Fibroblast of villous mesenchyme (primary cell): ENCODE results near the gene PACS2. TPM values are rescaled to one million over a fixed set of nuclear protein-coding genes. Genes with fewer than 3 reads are reported as not detected.
"Not testable (repeated sequence)": the region's sequence is repeated elsewhere in the genome, so short reads cannot be mapped to it uniquely, and the experiment has no call there.

Experiments used
- DNase-seq: peaks from one replicate; pipeline ENCODE4 v3.0.0-alpha.2; 2010; ENCODE audit warnings: low read depth
- H3K4me3 ChIP-seq: 2 replicates; pipeline ENCODE4 v1.5.1; 2011; ENCODE audit warnings: low read depth, mild to moderate bottlenecking, low read length
- total RNA-seq: library from RNA; depleted of rRNA; stranded (reverse); fragments of >200 nt; gene quantifications from 2 replicates; pipeline ENCODE4 v1.2.3, GENCODE V29; 2012
- TF ChIP-seq, protein P1 (sequence below): IDR thresholded peaks from 2 replicates; pipeline ENCODE4 v1.5.1; 2012; ENCODE audit warnings: low read depth, mild to moderate bottlenecking, low read length; ENCODE audit not compliant: insufficient read depth

Gene PACS2
- total RNA-seq, 1 donor, result 35.0 TPM

DNA sequence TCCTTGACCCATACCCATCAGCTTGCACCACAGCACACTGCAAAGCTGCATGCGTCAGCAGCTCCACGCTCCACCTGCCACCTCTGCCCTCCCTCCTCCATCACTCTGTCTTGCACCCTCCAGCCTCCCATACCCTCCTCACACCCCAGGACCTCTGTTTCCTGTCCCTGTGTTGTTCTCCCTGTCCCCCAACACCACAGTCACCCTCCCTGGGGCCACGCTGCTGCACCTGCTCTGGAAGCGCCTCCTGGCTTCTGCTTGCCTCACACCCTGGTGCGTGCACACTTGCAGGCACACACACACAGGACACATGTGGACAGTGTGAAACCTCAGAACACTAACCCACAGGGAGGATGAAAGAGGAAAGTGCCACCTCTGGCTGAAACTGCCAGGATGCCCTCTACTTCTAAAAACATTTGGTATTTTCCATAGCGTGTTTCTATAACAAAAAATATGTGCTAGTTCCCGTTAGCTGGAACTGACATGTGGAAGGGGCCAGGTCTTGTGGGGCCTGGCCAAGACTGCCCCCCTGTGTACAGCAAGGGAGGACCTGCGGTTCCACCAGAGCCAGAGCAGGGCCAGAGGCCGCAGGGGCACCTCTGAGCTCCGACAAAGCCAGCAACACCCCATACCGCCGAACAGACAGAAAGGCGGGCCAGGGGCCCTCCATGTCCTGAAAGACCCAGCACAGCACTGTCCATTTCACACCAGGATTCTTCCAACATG lies 23.8 kb upstream of the PACS2 start:
- no peak for DNase-seq
- no peak overlapping the region for H3K4me3 ChIP-seq
- TF ChIP-seq, protein P1, sequence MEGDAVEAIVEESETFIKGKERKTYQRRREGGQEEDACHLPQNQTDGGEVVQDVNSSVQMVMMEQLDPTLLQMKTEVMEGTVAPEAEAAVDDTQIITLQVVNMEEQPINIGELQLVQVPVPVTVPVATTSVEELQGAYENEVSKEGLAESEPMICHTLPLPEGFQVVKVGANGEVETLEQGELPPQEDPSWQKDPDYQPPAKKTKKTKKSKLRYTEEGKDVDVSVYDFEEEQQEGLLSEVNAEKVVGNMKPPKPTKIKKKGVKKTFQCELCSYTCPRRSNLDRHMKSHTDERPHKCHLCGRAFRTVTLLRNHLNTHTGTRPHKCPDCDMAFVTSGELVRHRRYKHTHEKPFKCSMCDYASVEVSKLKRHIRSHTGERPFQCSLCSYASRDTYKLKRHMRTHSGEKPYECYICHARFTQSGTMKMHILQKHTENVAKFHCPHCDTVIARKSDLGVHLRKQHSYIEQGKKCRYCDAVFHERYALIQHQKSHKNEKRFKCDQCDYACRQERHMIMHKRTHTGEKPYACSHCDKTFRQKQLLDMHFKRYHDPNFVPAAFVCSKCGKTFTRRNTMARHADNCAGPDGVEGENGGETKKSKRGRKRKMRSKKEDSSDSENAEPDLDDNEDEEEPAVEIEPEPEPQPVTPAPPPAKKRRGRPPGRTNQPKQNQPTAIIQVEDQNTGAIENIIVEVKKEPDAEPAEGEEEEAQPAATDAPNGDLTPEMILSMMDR, result peak; percentile 7

DNA sequence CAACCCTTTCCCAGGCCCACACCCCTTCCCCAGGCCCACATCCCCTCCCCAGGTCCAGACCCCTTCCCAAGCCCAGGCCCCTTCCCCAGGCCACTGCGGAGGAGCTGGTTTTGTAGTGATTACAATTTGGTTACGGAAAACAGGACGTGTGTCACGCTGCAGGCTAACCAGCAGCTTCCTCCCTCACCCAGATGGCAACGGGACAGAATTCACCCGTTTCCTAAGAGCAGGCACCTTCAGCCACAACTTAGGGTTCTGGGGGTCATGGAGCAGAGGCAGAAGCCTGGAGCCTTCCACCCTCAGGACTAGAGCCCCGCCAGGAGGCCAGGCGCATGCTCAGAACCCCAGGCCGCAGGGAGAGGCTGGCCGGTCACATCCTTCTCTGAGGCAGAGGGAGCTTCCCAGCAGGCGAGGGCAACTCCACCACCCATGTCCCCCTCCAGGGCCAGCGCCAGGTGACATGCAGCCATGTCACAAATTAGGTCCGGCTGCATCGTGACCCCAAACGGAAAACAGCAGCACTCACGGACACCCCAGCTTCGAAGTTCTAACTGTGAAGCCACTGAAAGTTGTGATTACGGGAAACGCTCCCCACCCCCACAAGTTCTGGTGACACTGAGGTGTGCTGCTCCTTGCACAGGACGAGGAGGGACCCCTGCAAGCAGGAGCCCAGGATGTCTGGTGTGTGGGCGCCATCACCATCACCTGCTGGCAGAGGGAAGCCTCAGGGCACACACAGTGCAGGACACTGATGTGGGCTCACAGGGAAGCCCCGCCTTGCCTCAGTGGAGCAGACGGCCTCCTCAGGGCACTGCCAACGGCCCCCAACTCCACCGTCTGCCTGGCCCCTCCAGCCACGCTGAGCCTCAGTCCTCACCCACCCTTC lies 21.5 kb upstream of the PACS2 start:
- no peak for DNase-seq
- no peak overlapping the region for H3K4me3 ChIP-seq
- TF ChIP-seq, protein P1, result no peak

DNA sequence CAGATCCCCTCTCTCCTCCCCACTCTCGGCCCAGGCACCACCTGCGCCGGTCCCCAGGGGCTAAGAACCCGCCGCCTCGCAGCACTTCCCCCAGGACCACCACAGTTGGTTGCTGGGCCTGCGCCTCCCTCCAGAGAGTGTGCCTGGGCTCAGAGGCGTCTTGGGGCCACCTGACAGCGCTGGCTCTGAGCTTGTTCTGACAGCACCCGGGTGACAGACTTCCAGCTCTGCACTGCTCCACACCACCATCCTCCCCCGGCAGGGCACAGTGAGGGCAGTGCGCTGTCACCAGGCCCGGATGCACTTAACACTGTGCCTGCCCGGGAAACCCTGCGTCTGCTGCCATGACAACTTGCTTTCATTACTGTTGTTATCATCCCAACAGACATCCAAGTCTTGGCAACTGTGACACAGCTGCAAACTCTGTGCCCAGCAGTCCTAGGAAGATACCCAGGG lies 20.4 kb upstream of the PACS2 start:
- DNase-seq, result peak; percentile 37
- no peak overlapping the region for H3K4me3 ChIP-seq
- TF ChIP-seq, protein P1, result no peak

DNA sequence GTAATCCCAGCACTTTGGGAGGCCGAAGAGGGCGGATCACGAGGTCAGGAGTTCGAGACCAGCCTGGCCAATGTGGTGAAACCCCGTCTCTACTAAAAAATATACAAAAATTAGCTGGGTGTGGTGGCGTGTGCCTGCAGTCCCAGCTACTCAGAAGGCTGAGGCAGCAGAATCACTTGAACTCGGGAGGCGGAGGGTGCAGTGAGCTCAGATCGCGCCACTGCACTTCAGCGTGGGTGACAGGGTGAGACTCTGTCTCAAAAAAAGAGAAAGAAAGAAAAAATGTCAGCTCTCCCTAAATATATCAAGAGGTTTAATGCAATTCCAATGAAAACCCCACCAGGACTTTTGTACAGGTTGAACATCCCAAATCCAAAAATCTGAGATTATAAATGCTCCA lies 17.2 kb upstream of the PACS2 start:
- DNase-seq, H3K4me3 ChIP-seq: not testable (repeated sequence)

GRCh38 chr14:105299654-105300541 lies 14.7 kb upstream of the PACS2 start:
- TF ChIP-seq, protein P1, result no peak
- DNase-seq, result peak; percentile 26
- H3K4me3 ChIP-seq, result peak overlapping the region; percentile 79

DNA sequence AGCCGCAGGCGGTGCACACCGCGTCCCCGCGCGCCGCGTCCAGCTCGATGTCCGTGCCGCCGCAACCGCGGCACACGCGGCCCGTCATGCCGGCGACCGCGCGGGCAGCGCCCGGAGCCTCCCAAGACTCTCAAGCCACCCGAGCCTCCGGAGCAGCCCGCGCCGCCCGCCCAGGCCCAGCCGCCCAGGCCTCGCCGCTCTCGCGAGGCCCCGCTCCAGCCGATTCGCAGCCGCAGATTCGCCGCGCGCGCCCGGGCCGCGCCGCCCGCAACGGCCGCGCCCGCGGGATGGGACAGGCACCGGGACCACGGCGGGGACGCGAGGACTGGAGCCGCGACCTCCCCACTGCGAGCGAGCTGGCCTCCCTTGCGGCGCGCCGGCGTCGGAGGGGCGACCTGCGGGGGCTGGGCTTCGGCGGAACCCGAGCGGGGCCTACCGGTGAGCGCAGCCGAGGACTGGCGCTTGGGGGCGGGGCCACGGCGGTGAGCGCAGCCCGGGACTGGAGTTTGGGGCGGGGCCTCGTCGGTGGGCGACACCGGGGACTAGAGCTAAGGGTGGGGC lies 13.9 kb upstream of the PACS2 start, which contains the start of gene BRF1:
Gene BRF1 (minus strand): TSS at position 460 of the 561 bp plus-strand sequence. CDS start 372 bp downstream, at position 88.
- TF ChIP-seq, protein P1, result no peak
- peak; percentile 92 for DNase-seq
- H3K4me3 ChIP-seq, result peak within 1 kb of the TSS; percentile 79
